ENCODE measurements around the gene KRT8.

DNA sequence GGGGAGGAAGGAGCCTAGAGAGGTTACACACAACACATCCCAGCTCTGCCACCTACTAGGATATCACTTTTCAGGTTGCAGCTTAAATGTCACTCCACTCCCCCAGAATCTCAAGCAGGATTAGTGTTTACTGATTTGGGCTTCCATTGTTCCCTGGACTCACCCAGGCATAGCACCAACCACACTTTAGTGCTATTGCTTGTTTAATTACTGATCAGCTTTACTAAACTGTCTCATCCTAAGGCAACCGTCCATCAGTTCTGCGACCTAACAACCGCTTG is 38.0 kb upstream of the KRT8 start:
- no peak for TF ChIP-seq EZH2 (IDR thresholded peaks at IDR 0.05; ENCODE audit: borderline replicate concordance, low read length)
- TF ChIP-seq, protein P1, sequence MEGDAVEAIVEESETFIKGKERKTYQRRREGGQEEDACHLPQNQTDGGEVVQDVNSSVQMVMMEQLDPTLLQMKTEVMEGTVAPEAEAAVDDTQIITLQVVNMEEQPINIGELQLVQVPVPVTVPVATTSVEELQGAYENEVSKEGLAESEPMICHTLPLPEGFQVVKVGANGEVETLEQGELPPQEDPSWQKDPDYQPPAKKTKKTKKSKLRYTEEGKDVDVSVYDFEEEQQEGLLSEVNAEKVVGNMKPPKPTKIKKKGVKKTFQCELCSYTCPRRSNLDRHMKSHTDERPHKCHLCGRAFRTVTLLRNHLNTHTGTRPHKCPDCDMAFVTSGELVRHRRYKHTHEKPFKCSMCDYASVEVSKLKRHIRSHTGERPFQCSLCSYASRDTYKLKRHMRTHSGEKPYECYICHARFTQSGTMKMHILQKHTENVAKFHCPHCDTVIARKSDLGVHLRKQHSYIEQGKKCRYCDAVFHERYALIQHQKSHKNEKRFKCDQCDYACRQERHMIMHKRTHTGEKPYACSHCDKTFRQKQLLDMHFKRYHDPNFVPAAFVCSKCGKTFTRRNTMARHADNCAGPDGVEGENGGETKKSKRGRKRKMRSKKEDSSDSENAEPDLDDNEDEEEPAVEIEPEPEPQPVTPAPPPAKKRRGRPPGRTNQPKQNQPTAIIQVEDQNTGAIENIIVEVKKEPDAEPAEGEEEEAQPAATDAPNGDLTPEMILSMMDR (conservative IDR thresholded peaks at IDR 0.05 in 1 of 2, IDR thresholded peaks at IDR 0.05 in 1 of 2; ENCODE audit: extremely low read depth in 1 of 2, insufficient read depth in 1 of 2, low read depth in 1 of 2, low read length in 2 of 2) = no peak
